ENCODE results near the gene NCAPD3. TPM values are rescaled to one million over a fixed set of nuclear protein-coding genes. Genes with fewer than 3 reads are reported as not detected.

Gene NCAPD3
- total and polyA plus RNA-seq, 2 of the 13 experiments (the other 11 are each of a cell fraction or from before 2014, with no cell fraction given), result 20.7 to 25.6 TPM

GRCh38 chr11:134120921-134121526 is 102.7 kb downstream of the NCAPD3 start:
- POLR2A ChIA-PET, result no interaction called here
- no peak for ATAC-seq

More at GRCh38 chr11:134120921-134121526, 102.7 kb downstream of the NCAPD3 start:
- in situ Hi-C loops (cut with HindIII; ENCODE audit: extremely low pct_ligation_motif_present, low pct_unique_long_range_greater_than_20kb) (no loop called here), intact Hi-C loops (cut with micrococcal nuclease; ENCODE audit: unreplicated experiment) (no loop called here)
- no peaks in the 10 kb centered on the region for H4K20me1 ChIP-seq (ENCODE audit: insufficient read depth, low read length)
- no peaks in the 10 kb centered on the region for H3K79me2 ChIP-seq (ENCODE audit: insufficient read depth, low read length)
- FAIRE-seq, result no peak
- no peak overlapping the region for H2AFZ ChIP-seq (ENCODE audit: low read length)
- WGBS (ENCODE audit: low lambda C conversion rate), result 45% methylated on average over 9 of the region's 9 CpGs
- TF ChIP-seq REST (IDR thresholded peaks at IDR 0.05; ENCODE audit: borderline replicate concordance in 1 of 2, low read depth in 1 of 2, low read length in 2 of 2) (no peak), NR3C1 (CRISPR knock-in tag; IDR thresholded peaks at IDR 0.05) (no peak), ATF2 (CRISPR knock-in tag; IDR thresholded peaks at IDR 0.05) (no peak), AHR (CRISPR knock-in tag; IDR thresholded peaks at IDR 0.05) (no peak), AHDC1 (CRISPR knock-in tag; IDR thresholded peaks at IDR 0.05; ENCODE audit: borderline replicate concordance) (no peak), ZNF615 (CRISPR knock-in tag; IDR thresholded peaks at IDR 0.05; ENCODE audit: borderline replicate concordance) (no peak)
- H3K36me3 ChIP-seq (replicated peaks in 1 of 2; ENCODE audit: control insufficient read depth in 1 of 2, insufficient read depth in 2 of 2, low read length in 2 of 2), result no peaks in the 10 kb centered on the region
- H3K4me3 ChIP-seq (replicated peaks in 1 of 3; ENCODE audit: insufficient read depth in 1 of 3, low read depth in 2 of 3, low read length in 3 of 3), result no peak overlapping the region
- H3K27ac ChIP-seq (ENCODE audit: extremely low read length, insufficient read depth, low read length), result no peak overlapping the region
- no TSS peak for BruUV-seq (replicated peaks)
- no peak for DNase-seq (ENCODE audit: low spot score)
- CTCF ChIA-PET (ENCODE audit: low intra/inter-chr PET ratio, low total read pairs), result no interaction called here
- no peak overlapping the region for H3K9ac ChIP-seq (ENCODE audit: insufficient read depth, low read depth, low read length)
- no peaks in the 10 kb centered on the region for H3K4me1 ChIP-seq (ENCODE audit: insufficient read depth, low read length)
- H3K9me3 ChIP-seq (ENCODE audit: low read length), result no peaks in the 10 kb centered on the region
- H3K27me3 ChIP-seq (ENCODE audit: control insufficient read depth in 1 of 2, insufficient read depth in 2 of 2, low read length in 2 of 2), result peaks cover 1 to 21% of the 10 kb centered on the region in 2 experiments; a peak in 3 of 5 replicates
- no peak overlapping the region for H3K4me2 ChIP-seq (ENCODE audit: low read depth, low read length)
